Common myeloid progenitor, CD34-positive (primary cell): ENCODE measurements around the gene PIP5KL1.

ENCODE experiments used
- CTCF ChIA-PET: fragments of 350-600 bp; sonication (Branson Sonifier 250); formaldehyde crosslinking; loops from one replicate; lab custom pipeline; 2021; ENCODE audit warnings: antibody characterized with exemption; lab: Charles Lee
- POLR2A ChIA-PET: fragments of 350-600 bp; sonication (Branson Sonifier 250); formaldehyde crosslinking; loops from one replicate; lab custom pipeline; 2021; ENCODE audit warnings: antibody characterized with exemption; lab: Charles Lee
- DNase-seq, 3 donors: peaks; one replicate each; pipeline versions ENCODE4 v3.0.0 to v3.0.0-alpha.2; 2013
- H3K27ac ChIP-seq, 2 experiments: 1 replicate in 1 of 2; 2 replicates in 1 of 2; pipeline ENCODE4 v1.7.0; 2013; ENCODE audit warnings: inconsistent platforms in 2 of 2, low read length in 2 of 2, mild to moderate bottlenecking in 2 of 2, low read depth in 1 of 2, moderate library complexity in 1 of 2; ENCODE audit not compliant: severe bottlenecking in 2 of 2, insufficient read depth in 1 of 2, poor library complexity in 1 of 2
- H3K27me3 ChIP-seq, 5 experiments: replicated peaks in 2 of 5; 1 replicate in 3 of 5; 2 replicates in 2 of 5; pipeline versions ENCODE4 v1.6.1 to v1.7.0; 2013; ENCODE audit warnings: low read length in 4 of 5, mild to moderate bottlenecking in 2 of 5, moderate library complexity in 2 of 5, inconsistent platforms in 1 of 5; ENCODE audit not compliant: insufficient read depth in 5 of 5, control insufficient read depth in 4 of 5
- H3K36me3 ChIP-seq, 4 experiments: 1 replicate in 2 of 4; 2 replicates in 2 of 4; pipeline versions ENCODE4 v1.6.1 to v1.7.0; 2013; ENCODE audit warnings: low read length in 3 of 4, control low read depth in 1 of 4, mild to moderate bottlenecking in 1 of 4; ENCODE audit not compliant: control insufficient read depth in 4 of 4, insufficient read depth in 4 of 4
- H3K4me1 ChIP-seq, 4 experiments: 1 replicate in 3 of 4; 2 replicates in 1 of 4; pipeline versions ENCODE4 v1.6.1 to v1.7.1; 2013; ENCODE audit warnings: low read length in 3 of 4, mild to moderate bottlenecking in 3 of 4, control low read depth in 1 of 4, inconsistent platforms in 1 of 4, moderate library complexity in 1 of 4; ENCODE audit not compliant: control insufficient read depth in 4 of 4, insufficient read depth in 4 of 4; ENCODE audit errors: control extremely low read depth in 1 of 4
- H3K4me3 ChIP-seq, 7 experiments: 1 replicate in 4 of 7; 2 replicates in 3 of 7; pipeline versions ENCODE4 v1.5.1 to v1.7.0; 2013; ENCODE audit warnings: mild to moderate bottlenecking in 7 of 7, low read length in 6 of 7, moderate library complexity in 6 of 7, inconsistent platforms in 2 of 7, low read depth in 2 of 7, control low read depth in 1 of 7; ENCODE audit not compliant: insufficient read depth in 4 of 7, control insufficient read depth in 1 of 7; ENCODE audit errors: extremely low read depth in 1 of 7
- H3K9me3 ChIP-seq, 5 experiments: 1 replicate in 4 of 5; 2 replicates in 1 of 5; pipeline versions ENCODE4 v1.6.1 to v1.7.1; 2013; ENCODE audit warnings: low read length in 4 of 5, mild to moderate bottlenecking in 2 of 5, inconsistent platforms in 1 of 5, low read depth in 1 of 5, moderate library complexity in 1 of 5; ENCODE audit not compliant: control insufficient read depth in 4 of 5, insufficient read depth in 2 of 5; ENCODE audit errors: control extremely low read depth in 1 of 5
- WGBS: methylation state at CpG from one replicate; pipeline ENCODE4 v1.1.5; 2013; ENCODE audit not compliant: insufficient coverage; 5-methylcytosine and 5-hydroxymethylcytosine counted together

The PIP5KL1 gene

GRCh38 chr9:127977009-127977883, 46.7 kb upstream of the PIP5KL1 start:
- CTCF ChIA-PET: interaction anchor here (0.7 to 4.1 kb wide), 6 partner anchors 10 to 58 kb away, joined by 3 to 21 read pairs (median 6); no protein-coding TSS in a partner anchor

GRCh38 chr9:127976498-127976897, 45.9 kb upstream of the PIP5KL1 start:
- Histone ChIP-seq H3K27ac (no peak overlapping the region), H3K27me3 (no peaks in the 10 kb centered on the region), H3K9me3 (no peaks in the 10 kb centered on the region), H3K36me3 (no peaks in the 10 kb centered on the region), H3K4me3 (no peak overlapping the region), H3K4me1 (peaks cover 0 to 45% (median 43%) of the 10 kb centered on the region in 4 experiments)
- 100% methylated on average over 4 of the region's 6 CpGs for WGBS
- ChIA-PET CTCF (interaction anchor here (0.7 to 4.1 kb wide), 5 partner anchors 9 to 59 kb away, joined by 3 to 21 read pairs (median 3); no protein-coding TSS in a partner anchor), POLR2A (no interaction called here)
- DNase-seq: no peak

More at GRCh38 chr9:127977009-127977883, 46.7 kb upstream of the PIP5KL1 start:
- Histone ChIP-seq H3K9me3 (no peaks in the 10 kb centered on the region), H3K4me3 (no peak overlapping the region), H3K4me1 (peaks cover 0 to 40% (median 40%) of the 10 kb centered on the region in 4 experiments), H3K36me3 (no peaks in the 10 kb centered on the region), H3K27me3 (no peaks in the 10 kb centered on the region), H3K27ac (no peak overlapping the region)
- POLR2A ChIA-PET: no interaction called here
- no peak for DNase-seq
- WGBS: 100% methylated on average over 3 of the region's 7 CpGs

DNA sequence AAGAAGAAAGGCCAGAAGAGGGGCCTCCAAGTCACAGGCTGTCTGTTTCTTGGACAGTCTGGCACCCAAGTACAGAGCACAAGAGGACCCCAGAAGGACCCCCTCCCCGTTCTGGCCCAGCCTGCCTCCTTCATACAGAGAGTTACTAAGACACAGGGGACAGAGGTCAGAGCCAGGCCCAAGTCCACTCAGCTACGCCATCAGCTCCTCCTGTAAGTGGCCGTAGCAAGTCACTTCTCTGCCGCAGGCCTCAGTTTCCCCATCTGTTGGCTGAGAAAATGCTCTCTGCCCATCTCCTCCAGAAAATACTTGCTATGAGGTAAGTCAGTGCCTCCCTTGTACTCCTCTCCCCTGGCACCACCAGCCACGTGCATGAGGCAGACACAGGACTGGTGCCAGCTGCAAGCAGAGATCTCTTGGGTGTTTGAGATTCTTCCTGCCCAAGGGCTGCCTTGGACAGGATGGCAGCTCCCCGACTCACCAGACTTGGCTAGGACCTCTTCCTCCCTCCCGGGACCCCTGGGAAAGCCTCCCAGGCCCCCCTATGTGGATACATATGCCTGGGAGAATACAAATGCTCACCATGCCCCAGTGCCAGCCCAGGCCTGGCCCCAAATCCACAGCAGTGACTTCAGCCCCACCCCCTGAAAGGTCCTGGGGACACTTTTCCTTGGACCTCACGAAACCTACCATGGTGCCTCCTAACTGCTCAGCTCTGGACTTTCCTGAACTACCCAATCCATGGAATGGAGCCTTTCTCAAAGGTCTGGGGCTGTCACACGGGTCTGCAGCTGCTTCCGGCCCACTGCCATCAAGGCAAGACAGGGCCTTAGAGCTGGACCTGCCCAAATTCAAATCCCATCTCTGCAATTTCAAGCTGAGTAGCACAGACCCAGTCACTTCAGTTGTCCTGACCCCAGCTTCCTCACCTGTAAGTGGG, 45.1 kb upstream of the PIP5KL1 start:
- Histone ChIP-seq H3K4me3 (no peak overlapping the region), H3K9me3 (no peaks in the 10 kb centered on the region), H3K36me3 (no peaks in the 10 kb centered on the region), H3K27ac (no peak overlapping the region), H3K27me3 (no peaks in the 10 kb centered on the region), H3K4me1 (peaks cover 0 to 48% (median 46%) of the 10 kb centered on the region in 4 experiments)
- whole genome bisulfite sequencing: 86% methylated on average over 8 of the region's 10 CpGs
- ChIA-PET CTCF (interaction anchor here (0.8 to 4.1 kb wide), 7 partner anchors 16 to 55 kb away, joined by 3 to 21 read pairs (median 3); no protein-coding TSS in a partner anchor), POLR2A (no interaction called here)
- DNase-seq: no peak

DNA sequence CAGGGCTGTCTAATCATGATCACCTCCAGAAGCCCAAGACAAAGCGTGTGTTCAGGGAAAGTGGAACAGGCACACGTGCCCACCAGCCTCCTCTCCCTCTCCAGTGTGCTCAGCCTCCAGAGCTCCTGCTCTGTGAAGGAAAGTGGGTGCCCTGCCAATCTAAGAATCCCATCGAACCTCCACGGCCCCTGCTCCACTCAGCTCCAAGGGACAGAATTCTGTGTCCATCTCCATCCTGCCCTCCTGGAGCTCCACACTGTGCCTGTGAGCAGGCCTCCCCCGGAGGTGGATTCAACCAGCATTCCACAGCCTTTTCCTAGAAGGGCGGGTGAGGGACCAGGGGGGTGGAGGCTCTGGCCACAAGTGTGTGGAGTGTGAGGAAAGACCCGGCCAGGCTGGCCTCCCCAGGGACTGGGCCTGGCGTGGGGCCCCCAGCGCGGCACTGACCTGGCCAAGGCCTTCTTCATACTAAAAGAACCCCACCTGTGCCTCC, 44.2 kb upstream of the PIP5KL1 start:
- DNase-seq: no peak
- no peaks in the 10 kb centered on the region for H3K27me3 ChIP-seq
- no peaks in the 10 kb centered on the region for H3K36me3 ChIP-seq
- H3K9me3 ChIP-seq: no peaks in the 10 kb centered on the region
- H3K27ac ChIP-seq: no peak overlapping the region
- ChIA-PET POLR2A (interaction anchor here (0.6 kb wide), 1 partner anchor 104 kb away, joined by 5 read pairs; no protein-coding TSS in a partner anchor), CTCF (interaction anchor here (0.6 to 2.1 kb wide), 6 partner anchors 9 to 61 kb away, joined by 3 to 7 read pairs (median 3); no protein-coding TSS in a partner anchor)
- peaks cover 0 to 47% (median 43%) of the 10 kb centered on the region in 4 experiments for H3K4me1 ChIP-seq
- H3K4me3 ChIP-seq: no peak overlapping the region
- 99% methylated on average over 10 of the region's 10 CpGs for WGBS

DNA sequence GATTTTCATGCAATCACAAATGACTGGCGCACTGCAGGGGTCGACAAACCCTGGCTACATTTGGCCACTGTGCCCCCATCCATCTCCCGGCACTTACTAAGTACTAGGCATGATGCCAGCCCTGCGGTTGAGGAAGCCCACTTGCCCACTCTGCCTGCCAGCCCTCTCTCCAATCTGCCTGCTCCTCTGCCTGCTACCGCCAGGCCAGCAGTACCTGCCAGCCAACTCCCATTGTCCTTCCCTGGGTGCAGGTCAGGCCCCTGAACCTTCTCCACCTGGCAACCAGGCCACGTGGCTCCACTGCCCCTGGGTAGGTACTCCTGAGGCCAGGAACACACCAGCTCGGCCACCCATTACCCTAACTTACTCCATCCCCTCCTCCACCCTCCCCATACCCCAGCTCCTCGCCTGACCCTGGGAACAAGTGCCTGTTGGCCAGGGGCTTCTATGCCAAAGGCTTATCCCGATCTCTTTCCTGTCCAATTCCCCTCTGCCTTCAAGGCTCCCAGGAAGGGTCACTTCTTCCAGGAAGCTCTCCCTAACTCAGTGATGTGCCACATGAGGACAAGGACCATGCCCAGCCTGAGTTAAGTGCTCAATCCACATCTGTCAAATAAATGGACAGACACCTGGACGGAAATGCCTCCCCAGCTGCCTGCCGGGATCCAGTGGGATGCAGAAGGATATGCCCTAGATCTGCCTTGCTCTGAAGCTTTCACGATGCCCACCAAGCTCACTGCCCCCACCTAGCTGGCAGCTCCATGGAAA, 43.6 kb upstream of the PIP5KL1 start:
- Histone ChIP-seq H3K27ac (no peak overlapping the region), H3K27me3 (no peaks in the 10 kb centered on the region), H3K9me3 (no peaks in the 10 kb centered on the region), H3K4me3 (no peak overlapping the region), H3K36me3 (no peaks in the 10 kb centered on the region), H3K4me1 (peaks cover 0 to 45% (median 40%) of the 10 kb centered on the region in 4 experiments)
- DNase-seq: peak in 1 of 3 donors; percentile 30
- ChIA-PET CTCF (interaction anchor here (0.6 to 2.1 kb wide), 7 partner anchors 8 to 61 kb away, joined by 3 to 7 read pairs (median 3); no protein-coding TSS in a partner anchor), POLR2A (interaction anchor here (0.6 kb wide), 1 partner anchor 105 kb away, joined by 5 read pairs; no protein-coding TSS in a partner anchor)
- 90% methylated on average over 12 of the region's 12 CpGs for WGBS
